Posterior vena cava (tissue), 2 donors: Measurements from ENCODE around the gene DHCR24. TPM values are rescaled to one million over a fixed set of nuclear protein-coding genes. Genes with fewer than 3 reads are reported as not detected.
"Not testable (repeated sequence)": the region's sequence is repeated elsewhere in the genome, so short reads cannot be mapped to it uniquely, and the experiment has no call there.

Experiments
- DNase-seq: peaks from one replicate; pipeline ENCODE4 v3.0.0-alpha.2; 2020; ENCODE audit warnings: low spot score
- intact Hi-C, 2 donors: fragments of 100-400 bp; cut with DNase I; formaldehyde crosslinking; loops; one replicate each; pipeline versions ENCODE4 v1.14.1 to v1.14.2; 2022 to 2023
- long read RNA-seq, 2 donors: library from polyadenylated mRNA; unstranded; transcript quantifications; one replicate each; pipeline ENCODE4 v2.0.0, GENCODE V29; 2020 to 2021
- total RNA-seq, 2 donors: library from RNA; stranded (reverse); fragmentation: NEBNext Ultra II Directional; extraction: Animal tissue kit (Norgen Biotek cat#: 25700); gene quantifications; one replicate each; pipeline ENCODE4 v1.2.1, GENCODE V29; 2021
- donor health status: DM: yes; HTN: yes; CAD: no.
- donor health status: DM: yes; HTN: yes; CAD: no.

Gene DHCR24, protein sequence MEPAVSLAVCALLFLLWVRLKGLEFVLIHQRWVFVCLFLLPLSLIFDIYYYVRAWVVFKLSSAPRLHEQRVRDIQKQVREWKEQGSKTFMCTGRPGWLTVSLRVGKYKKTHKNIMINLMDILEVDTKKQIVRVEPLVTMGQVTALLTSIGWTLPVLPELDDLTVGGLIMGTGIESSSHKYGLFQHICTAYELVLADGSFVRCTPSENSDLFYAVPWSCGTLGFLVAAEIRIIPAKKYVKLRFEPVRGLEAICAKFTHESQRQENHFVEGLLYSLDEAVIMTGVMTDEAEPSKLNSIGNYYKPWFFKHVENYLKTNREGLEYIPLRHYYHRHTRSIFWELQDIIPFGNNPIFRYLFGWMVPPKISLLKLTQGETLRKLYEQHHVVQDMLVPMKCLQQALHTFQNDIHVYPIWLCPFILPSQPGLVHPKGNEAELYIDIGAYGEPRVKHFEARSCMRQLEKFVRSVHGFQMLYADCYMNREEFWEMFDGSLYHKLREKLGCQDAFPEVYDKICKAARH
- 10 to 100 TPM in 1 of 2 donors, 1 to 10 TPM in 1; 8.0 to 27.1 TPM for total RNA-seq
- long read RNA-seq, donor 1, full-length matches to known transcripts = 4 of 11 reads
- long read RNA-seq, donor 1, partial matches to known transcripts = 1 of 11 reads
- long read RNA-seq, donor 1, other reads (novel, unspliced or antisense) = 6 of 11 reads
- long read RNA-seq, donor 2, full-length matches to known transcripts = 5 of 7 reads
- long read RNA-seq, donor 2, partial matches to known transcripts = 0 of 7 reads
- long read RNA-seq, donor 2, other reads (novel, unspliced or antisense) = 2 of 7 reads

GRCh38 chr1:54886724-54887664 is at the start of gene DHCR24:
TSS of gene DHCR24 (minus strand) at chr1:54887195. CDS start at chr1:54887119, 76 bp downstream.
- intact Hi-C loops = no loop called here
- peak; percentile 92 for DNase-seq

DNA sequence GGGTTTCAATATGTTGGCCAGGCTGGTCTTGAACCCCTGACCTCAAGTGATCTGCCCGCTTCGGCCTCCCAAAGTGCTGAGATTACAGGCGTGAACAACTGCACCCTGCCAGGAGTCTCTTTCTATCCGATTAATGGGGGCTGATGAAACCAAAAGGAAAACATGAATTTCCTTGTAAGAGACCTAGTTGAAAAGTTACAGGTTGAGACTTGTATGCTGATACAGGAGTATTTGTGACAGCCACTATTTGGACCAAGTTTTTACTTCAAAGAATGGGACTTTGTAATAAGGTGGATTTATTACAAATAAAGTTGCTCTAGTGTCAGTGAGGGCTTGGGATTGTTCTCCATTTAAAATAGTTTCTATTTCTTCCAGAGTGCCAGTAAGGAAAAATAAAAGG is 49.8 kb upstream of the DHCR24 start:
- DNase-seq = no peak
- intact Hi-C loops = no loop called here

GRCh38 chr1:54934869-54935268 is 47.9 kb upstream of the DHCR24 start:
- intact Hi-C loops = no loop called here
- DNase-seq = no peak

- intact Hi-C loops, DNase-seq: not testable (repeated sequence)
Measured at GRCh38 chr1:54934081-54934480, 47.1 kb upstream of the DHCR24 start.

- DNase-seq = no peak
- intact Hi-C loops = no loop called here
Measured at GRCh38 chr1:54931275-54931840, 44.4 kb upstream of the DHCR24 start.

GRCh38 chr1:54929700-54930099 is 42.7 kb upstream of the DHCR24 start:
- intact Hi-C loops = no loop called here
- DNase-seq = no peak

DNA sequence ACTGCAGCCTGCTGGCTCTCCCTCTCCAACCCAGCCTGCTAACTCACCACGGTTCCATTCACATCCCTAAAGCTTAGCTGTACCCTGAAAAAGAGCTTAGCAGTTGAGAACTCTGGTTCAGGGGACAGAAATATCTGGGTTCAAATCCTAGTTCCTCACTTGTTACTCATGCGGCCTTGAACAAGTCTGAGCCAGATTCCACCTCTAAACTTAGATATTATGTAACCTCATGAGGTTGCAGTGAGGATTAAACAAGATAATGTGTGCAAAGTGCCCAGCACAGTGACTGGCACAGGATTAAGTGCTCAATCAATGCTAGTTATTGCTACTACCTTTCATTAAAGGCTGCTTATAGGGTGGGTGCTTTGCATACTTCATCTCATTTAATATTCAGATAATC is 41.3 kb upstream of the DHCR24 start:
- intact Hi-C loops = no loop called here
- DNase-seq = no peak

GRCh38 chr1:54927472-54928240 is 40.7 kb upstream of the DHCR24 start:
- DNase-seq = no peak
- intact Hi-C loops = no loop called here

DNA sequence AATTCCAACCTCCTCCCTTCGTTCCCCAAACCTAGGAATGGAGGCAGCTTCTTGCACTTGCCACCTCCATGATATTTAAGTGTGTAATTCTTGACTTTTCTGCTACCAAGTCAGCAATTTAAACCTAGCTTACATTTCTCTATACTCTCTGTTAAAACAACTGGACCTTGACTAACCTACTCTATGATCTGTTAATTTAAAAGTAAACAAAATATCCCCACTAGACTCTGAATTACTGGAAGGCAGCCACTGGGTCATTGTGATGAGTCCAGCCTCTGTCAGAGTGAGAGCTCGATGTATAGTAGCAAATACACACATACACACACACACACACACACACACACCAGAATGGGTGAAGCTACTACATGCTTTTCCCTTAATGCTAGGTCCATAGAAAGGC is 40.0 kb upstream of the DHCR24 start:
- no peak for DNase-seq
- intact Hi-C loops = no loop called here

DNA sequence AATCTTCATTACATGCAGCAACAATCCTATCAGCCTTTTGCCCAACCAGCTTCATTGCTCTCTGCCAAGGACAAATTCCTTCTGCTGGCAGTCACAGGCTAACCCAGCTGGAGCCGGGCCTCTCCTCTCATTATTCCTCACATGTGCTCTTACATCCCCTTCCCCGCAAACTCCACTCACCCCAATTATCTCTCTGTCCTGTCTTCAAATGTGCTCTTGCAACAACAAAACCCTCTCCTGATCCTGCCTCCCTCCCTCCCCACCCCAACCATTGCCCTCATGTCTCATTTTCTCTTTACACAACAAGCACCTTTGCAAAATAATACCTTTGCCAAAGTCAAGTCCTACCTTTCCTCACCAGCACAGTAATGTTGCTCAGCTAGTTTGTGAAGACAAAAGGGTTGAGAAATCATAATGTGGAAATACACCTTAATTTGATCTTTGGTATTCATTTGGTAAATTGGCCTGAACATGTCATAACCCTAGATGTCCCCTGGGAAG is 36.0 kb upstream of the DHCR24 start:
- intact Hi-C loops = no loop called here
- DNase-seq = no peak

GRCh38 chr1:54922040-54922761 is 35.2 kb upstream of the DHCR24 start:
- intact Hi-C loops = no loop called here

GRCh38 chr1:54919367-54920359 is 32.7 kb upstream of the DHCR24 start:
- DNase-seq = no peak
- intact Hi-C loops = no loop called here

More at GRCh38 chr1:54922040-54922761, 35.2 kb upstream of the DHCR24 start:
- no peak for DNase-seq

- intact Hi-C loops, DNase-seq: not testable (repeated sequence)
Measured at GRCh38 chr1:54911076-54911475, 24.1 kb upstream of the DHCR24 start.

DNA sequence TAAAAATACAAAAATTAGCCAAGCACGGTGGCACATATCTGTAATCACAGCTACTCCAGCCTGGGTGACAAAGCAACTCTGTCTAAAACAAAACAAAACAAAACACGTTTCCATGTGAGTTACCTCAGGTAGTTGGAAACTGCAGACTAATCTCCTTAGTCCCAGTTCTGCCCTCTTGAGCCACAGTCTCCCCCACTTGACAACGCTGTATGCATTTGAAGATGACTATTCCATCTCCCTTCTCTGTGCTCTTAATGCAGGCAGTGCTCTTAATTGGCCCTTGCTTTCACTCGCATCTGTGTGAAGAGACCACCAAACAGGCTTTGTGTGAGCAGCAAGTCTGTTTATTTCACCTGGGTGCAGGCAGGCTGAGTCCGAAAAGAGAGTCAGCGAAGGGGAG is 19.6 kb upstream of the DHCR24 start:
- no peak for DNase-seq
- intact Hi-C loops = no loop called here

GRCh38 chr1:54904476-54905048 is 17.6 kb upstream of the DHCR24 start:
- intact Hi-C loops = no loop called here
- no peak for DNase-seq

DNA sequence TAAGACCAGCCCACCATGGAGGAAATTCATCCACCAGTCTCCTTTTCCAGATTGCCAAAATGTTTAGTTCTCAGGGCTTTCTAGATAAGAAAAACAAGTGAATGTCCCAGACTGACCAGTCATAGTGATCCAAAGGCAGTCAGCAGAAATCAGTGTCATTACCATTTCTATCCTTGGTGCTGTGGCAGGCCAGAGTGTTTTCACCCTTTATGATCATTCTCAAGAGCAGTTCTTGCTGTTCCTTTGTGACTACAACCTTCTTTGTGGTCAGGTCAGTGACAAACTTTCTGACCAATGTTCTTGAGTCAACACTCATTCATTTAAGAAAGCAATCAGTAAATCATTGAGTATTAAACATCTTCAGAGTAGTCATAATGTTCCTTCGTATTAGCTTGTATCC is 7.3 kb upstream of the DHCR24 start:
- no peak for DNase-seq
- intact Hi-C loops = no loop called here
